NCI-H524 treated with DMSO at 0.1 percent for 48 hours (cell line): ENCODE measurements around the gene DUSP8.
"Not testable (repeated sequence)": the region's sequence is repeated elsewhere in the genome, so short reads cannot be mapped to it uniquely, and the experiment has no call there.

Experiments
- DNase-seq: peaks from one replicate; lab custom pipeline; 2025; lab: John Stamatoyannopoulos, UW

The DUSP8 gene

GRCh38 chr11:1589191-1589963 lies 17.3 kb upstream of the DUSP8 start:
- not testable (repeated sequence) for DNase-seq

GRCh38 chr11:1586699-1587098 lies 14.6 kb upstream of the DUSP8 start:
- no peak for DNase-seq

- not testable (repeated sequence) for DNase-seq
Observed at GRCh38 chr11:1584661-1585370, 12.7 kb upstream of the DUSP8 start, which contains the start of gene KRTAP5-1. KRTAP5-1 (minus strand) TSS chr11:1585283; CDS start chr11:1585249, 34 bp downstream.

GRCh38 chr11:1582909-1583308 lies 10.8 kb upstream of the DUSP8 start:
- not testable (repeated sequence) for DNase-seq

- no peak for DNase-seq
Observed at GRCh38 chr11:1581976-1582375, 9.9 kb upstream of the DUSP8 start.

- no peak for DNase-seq
Observed at GRCh38 chr11:1576825-1577224, 4.8 kb upstream of the DUSP8 start.

- not testable (repeated sequence) for DNase-seq
Observed at GRCh38 chr11:1575756-1576155, 3.7 kb upstream of the DUSP8 start.

- DNase-seq: no peak
Observed at GRCh38 chr11:1574933-1575242, 2.8 kb upstream of the DUSP8 start.

GRCh38 chr11:1574238-1574932 lies 2.3 kb upstream of the DUSP8 start:
- DNase-seq: no peak

- no peak for DNase-seq
Observed at GRCh38 chr11:1573903-1574237, 1.8 kb upstream of the DUSP8 start.

GRCh38 chr11:1573077-1573902 lies 1.2 kb upstream of the DUSP8 start:
- no peak for DNase-seq

GRCh38 chr11:1571760-1572196 lies 293 bp downstream of the DUSP8 start:
- DNase-seq: no peak

- DNase-seq: no peak
Observed at GRCh38 chr11:1570896-1571759, 943 bp downstream of the DUSP8 start.

- no peak for DNase-seq
Observed at GRCh38 chr11:1570531-1570895, 1.6 kb downstream of the DUSP8 start.

GRCh38 chr11:1570001-1570453 lies 2.0 kb downstream of the DUSP8 start:
- DNase-seq: no peak

GRCh38 chr11:1569251-1569780 lies 2.8 kb downstream of the DUSP8 start:
- no peak for DNase-seq

GRCh38 chr11:1568441-1568911 lies 3.6 kb downstream of the DUSP8 start:
- DNase-seq: no peak

- no peak for DNase-seq
Observed at GRCh38 chr11:1567721-1568100, 4.4 kb downstream of the DUSP8 start.

- DNase-seq: no peak
Observed at GRCh38 chr11:1567052-1567720, 4.9 kb downstream of the DUSP8 start.

- no peak for DNase-seq
Observed at GRCh38 chr11:1566381-1567051, 5.6 kb downstream of the DUSP8 start.
